Upper lobe of left lung (tissue), 6 donors: ENCODE data around the gene TCF7. TPM values are rescaled to one million over a fixed set of nuclear protein-coding genes. Genes with fewer than 3 reads are reported as not detected.

Experiments
- ATAC-seq, 2 donors: fragments of 200-7000 bp; cut with Tn5 transposase; one replicate each; pipeline ENCODE4 v1.9.1; 2022; ENCODE audit warnings: mild to moderate bottlenecking in 2 of 2, moderate library complexity in 2 of 2; ENCODE audit not compliant: low FRiP score in 2 of 2
- DNase-seq, 2 donors: peaks; one replicate each; pipeline ENCODE4 v3.0.0-alpha.2; 2019 to 2020
- H3K27ac ChIP-seq, 4 donors: fragments of 200-600 bp; sonication (generic); one replicate each; pipeline ENCODE4 v1.5.1; 2016 to 2019
- H3K27me3 ChIP-seq, 4 donors: fragments of 200-600 bp; sonication (generic); one replicate each; pipeline ENCODE4 v1.5.1; 2017 to 2019
- H3K36me3 ChIP-seq, 4 donors: fragments of 200-600 bp; sonication (generic); one replicate each; pipeline ENCODE4 v1.5.1; 2016 to 2019
- H3K4me1 ChIP-seq, 4 donors: fragments of 200-600 bp; sonication (generic); one replicate each; pipeline ENCODE4 v1.5.1; 2018 to 2019
- H3K4me3 ChIP-seq, 4 donors: fragments of 200-600 bp; sonication (generic); one replicate each; pipeline ENCODE4 v1.5.1; 2017 to 2019; ENCODE audit warnings: mild to moderate bottlenecking in 2 of 4, moderate library complexity in 1 of 4
- H3K9me3 ChIP-seq, 4 donors: fragments of 200-600 bp; sonication (generic); one replicate each; pipeline ENCODE4 v1.5.1; 2018 to 2019
- EP300 ChIP-seq, 4 donors: sonication (generic); formaldehyde crosslinking; IDR thresholded peaks; one replicate each; pipeline ENCODE4 v1.5.1; 2017; ENCODE audit warnings: antibody characterized with exemption in 4 of 4, control low read depth in 2 of 4
- POLR2A ChIP-seq, 4 donors: fragments of 450-650 bp; IDR thresholded peaks; one replicate each; pipeline ENCODE4 v1.5.1; 2016 to 2017; ENCODE audit warnings: antibody characterized with exemption in 4 of 4, mild to moderate bottlenecking in 2 of 4
- POLR2AphosphoS5 ChIP-seq, 2 donors: sonication (generic); formaldehyde crosslinking; IDR thresholded peaks; one replicate each; pipeline ENCODE4 v1.5.1; 2017; ENCODE audit warnings: antibody characterized with exemption in 2 of 2
- WGBS, 2 donors: methylation state at CpG; one replicate each; pipeline ENCODE4 v1.1.5; 2017 to 2018; 5-methylcytosine and 5-hydroxymethylcytosine counted together
- total RNA-seq, 6 donors: library from RNA; depleted of rRNA in 4 of 6; stranded (reverse); fragments of >200 nt in 4 of 6; gene quantifications; one replicate each; pipeline versions ENCODE4 v1.1.0 to v1.2.1, GENCODE V29; 2016 to 2021
- TF ChIP-seq, protein P1 (sequence below), 6 experiments: fragments of 450-650 bp in 4 of 6; fragments of 200-600 bp in 2 of 6; sonication (generic) in 2 of 6; IDR thresholded peaks; one replicate each; pipeline ENCODE4 v1.5.1; 2016 to 2019; ENCODE audit warnings: antibody characterized with exemption in 6 of 6
- donor health status: DM: no; HTN: no; CAD: no; lungs with moderate emphysema.
- donor health status: DM: no; HTN: yes; CAD: no; lungs with severe emphysema.

The TCF7 gene
- total RNA-seq, 6 donors from 2014 or later: 3.5 to 7.4 (median 5.8) TPM

DNA sequence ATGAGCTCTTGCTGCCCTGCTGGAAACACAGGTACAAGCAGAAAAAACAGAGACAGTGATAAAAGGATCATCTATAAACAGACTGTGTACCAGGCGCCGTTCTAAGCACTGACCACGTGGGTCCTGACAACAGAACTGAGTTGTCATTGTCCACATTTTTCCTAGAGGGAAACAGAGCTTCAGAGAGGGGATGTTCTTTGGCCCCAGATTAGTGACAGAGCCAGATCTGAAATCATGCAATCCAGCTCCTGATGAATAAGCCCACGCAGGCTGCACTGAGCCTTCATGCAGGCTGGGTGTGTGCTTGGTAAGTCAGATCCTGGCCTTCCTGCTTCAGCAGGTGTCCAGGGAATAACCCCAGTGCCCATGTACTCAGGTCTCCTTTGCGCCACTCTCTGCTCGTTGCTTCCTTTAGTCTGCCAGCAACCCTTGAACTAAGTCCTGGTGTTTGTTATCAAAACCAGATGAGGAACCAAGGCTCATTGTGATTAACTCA, 22.8 kb upstream of the TCF7 start:
- no peaks in the 10 kb centered on the region for H3K27me3 ChIP-seq
- no peaks in the 10 kb centered on the region for H3K4me1 ChIP-seq
- H3K9me3 ChIP-seq: no peaks in the 10 kb centered on the region
- WGBS, 2 donors: 69 to 78% methylated on average over 5 to 6 of the region's 6 CpGs
- H3K36me3 ChIP-seq: no peaks in the 10 kb centered on the region
- no peak overlapping the region for H3K4me3 ChIP-seq
- no peak overlapping the region for H3K27ac ChIP-seq
- no peak for DNase-seq
- no peak for ATAC-seq
- TF ChIP-seq POLR2A (IDR thresholded peaks at IDR 0.05) (no peak), EP300 (IDR thresholded peaks at IDR 0.05) (no peak), POLR2AphosphoS5 (IDR thresholded peaks at IDR 0.05) (no peak)
- TF ChIP-seq, protein P1, sequence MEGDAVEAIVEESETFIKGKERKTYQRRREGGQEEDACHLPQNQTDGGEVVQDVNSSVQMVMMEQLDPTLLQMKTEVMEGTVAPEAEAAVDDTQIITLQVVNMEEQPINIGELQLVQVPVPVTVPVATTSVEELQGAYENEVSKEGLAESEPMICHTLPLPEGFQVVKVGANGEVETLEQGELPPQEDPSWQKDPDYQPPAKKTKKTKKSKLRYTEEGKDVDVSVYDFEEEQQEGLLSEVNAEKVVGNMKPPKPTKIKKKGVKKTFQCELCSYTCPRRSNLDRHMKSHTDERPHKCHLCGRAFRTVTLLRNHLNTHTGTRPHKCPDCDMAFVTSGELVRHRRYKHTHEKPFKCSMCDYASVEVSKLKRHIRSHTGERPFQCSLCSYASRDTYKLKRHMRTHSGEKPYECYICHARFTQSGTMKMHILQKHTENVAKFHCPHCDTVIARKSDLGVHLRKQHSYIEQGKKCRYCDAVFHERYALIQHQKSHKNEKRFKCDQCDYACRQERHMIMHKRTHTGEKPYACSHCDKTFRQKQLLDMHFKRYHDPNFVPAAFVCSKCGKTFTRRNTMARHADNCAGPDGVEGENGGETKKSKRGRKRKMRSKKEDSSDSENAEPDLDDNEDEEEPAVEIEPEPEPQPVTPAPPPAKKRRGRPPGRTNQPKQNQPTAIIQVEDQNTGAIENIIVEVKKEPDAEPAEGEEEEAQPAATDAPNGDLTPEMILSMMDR (IDR thresholded peaks at IDR 0.05): no peak

DNA sequence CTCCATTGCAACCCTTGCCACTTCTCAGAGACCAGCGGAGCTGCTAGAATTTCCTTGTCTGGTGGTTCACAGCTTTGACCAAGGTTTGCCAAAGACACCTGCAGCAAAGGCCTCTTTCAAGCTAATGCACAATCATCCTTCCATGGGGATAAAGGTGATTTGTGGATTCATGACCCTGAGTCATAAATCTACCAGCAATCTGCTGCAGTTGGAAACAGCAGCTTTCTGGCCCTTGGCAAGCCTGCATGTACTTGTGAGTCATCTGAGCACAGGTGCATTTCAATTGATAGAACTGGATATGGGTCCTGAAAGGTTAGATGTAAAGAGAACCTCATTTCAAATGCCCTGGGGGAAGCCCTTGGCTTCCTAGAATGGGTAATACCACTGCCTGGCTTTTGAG, 21.6 kb upstream of the TCF7 start:
- Histone ChIP-seq H3K36me3 (no peaks in the 10 kb centered on the region), H3K27me3 (no peaks in the 10 kb centered on the region), H3K4me3 (no peak overlapping the region), H3K27ac (no peak overlapping the region), H3K4me1 (no peaks in the 10 kb centered on the region), H3K9me3 (no peaks in the 10 kb centered on the region)
- no peak for DNase-seq
- TF ChIP-seq, protein P1 (IDR thresholded peaks at IDR 0.05): no peak
- TF ChIP-seq EP300 (IDR thresholded peaks at IDR 0.05) (no peak), POLR2AphosphoS5 (IDR thresholded peaks at IDR 0.05) (no peak), POLR2A (IDR thresholded peaks at IDR 0.05) (no peak)
- ATAC-seq: no peak
- WGBS, 2 donors: 0 to 100% methylated on average over 1 of the region's 1 CpG

DNA sequence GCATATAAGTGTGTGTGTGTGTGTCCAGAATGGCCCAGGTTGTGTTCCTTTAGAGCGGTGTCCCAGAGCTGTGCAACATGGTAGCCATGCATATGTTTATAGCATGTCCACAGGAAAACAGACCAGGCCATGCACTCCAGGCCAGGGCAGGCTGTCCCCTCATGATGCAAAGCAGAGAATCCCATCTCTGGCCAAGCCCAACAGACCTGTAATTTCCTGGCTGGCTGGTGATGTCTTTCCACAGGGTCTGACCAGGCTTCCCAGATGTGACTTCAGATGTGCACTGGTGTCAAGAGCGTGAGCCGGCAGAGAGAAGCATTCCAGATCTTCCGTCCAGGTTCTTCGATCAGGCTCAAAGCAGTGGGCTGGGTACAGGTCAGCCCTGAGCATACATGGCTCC, 21.1 kb upstream of the TCF7 start:
- Histone ChIP-seq H3K36me3 (no peaks in the 10 kb centered on the region), H3K27me3 (no peaks in the 10 kb centered on the region), H3K9me3 (no peaks in the 10 kb centered on the region), H3K27ac (no peak overlapping the region), H3K4me1 (no peaks in the 10 kb centered on the region), H3K4me3 (no peak overlapping the region)
- ATAC-seq: no peak
- WGBS, 2 donors: 90 to 97% methylated on average over 5 of the region's 5 CpGs
- TF ChIP-seq, protein P1 (IDR thresholded peaks at IDR 0.05): no peak
- TF ChIP-seq POLR2AphosphoS5 (IDR thresholded peaks at IDR 0.05) (no peak), EP300 (IDR thresholded peaks at IDR 0.05) (no peak)
- DNase-seq: no peak

DNA sequence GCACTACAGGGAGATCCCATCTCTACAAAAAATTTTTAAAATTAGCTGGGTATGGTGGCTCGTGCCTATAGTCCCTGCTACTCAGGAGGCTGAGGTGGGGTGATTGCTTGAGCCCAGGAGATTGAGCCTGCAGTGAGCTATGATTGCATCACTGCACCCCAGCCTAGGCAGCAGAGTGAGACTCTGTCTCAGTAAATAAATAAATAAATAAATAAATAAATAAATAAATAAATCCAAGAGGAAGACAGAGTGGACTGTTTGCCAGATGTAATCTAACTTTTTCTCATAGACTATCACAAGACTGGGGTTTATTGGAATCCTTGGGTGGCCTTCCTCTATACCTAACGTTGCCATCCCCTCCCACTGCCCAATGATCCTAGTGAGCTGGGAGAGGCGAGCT, 19.2 kb upstream of the TCF7 start:
- no peak for ATAC-seq
- TF ChIP-seq POLR2A (IDR thresholded peaks at IDR 0.05): no peak
- TF ChIP-seq, protein P1 (IDR thresholded peaks at IDR 0.05): no peak
- no peak for TF ChIP-seq EP300 (IDR thresholded peaks at IDR 0.05)
- TF ChIP-seq POLR2AphosphoS5 (IDR thresholded peaks at IDR 0.05): no peak
- DNase-seq: no peak
- Histone ChIP-seq H3K4me1 (peaks cover 0 to 7% (median under 1%) of the 10 kb centered on the region in 4 donors), H3K27me3 (no peaks in the 10 kb centered on the region), H3K27ac (no peak overlapping the region), H3K36me3 (no peaks in the 10 kb centered on the region), H3K4me3 (no peak overlapping the region), H3K9me3 (no peaks in the 10 kb centered on the region)
- WGBS, 2 donors: 79 to 82% methylated on average over 3 of the region's 3 CpGs

DNA sequence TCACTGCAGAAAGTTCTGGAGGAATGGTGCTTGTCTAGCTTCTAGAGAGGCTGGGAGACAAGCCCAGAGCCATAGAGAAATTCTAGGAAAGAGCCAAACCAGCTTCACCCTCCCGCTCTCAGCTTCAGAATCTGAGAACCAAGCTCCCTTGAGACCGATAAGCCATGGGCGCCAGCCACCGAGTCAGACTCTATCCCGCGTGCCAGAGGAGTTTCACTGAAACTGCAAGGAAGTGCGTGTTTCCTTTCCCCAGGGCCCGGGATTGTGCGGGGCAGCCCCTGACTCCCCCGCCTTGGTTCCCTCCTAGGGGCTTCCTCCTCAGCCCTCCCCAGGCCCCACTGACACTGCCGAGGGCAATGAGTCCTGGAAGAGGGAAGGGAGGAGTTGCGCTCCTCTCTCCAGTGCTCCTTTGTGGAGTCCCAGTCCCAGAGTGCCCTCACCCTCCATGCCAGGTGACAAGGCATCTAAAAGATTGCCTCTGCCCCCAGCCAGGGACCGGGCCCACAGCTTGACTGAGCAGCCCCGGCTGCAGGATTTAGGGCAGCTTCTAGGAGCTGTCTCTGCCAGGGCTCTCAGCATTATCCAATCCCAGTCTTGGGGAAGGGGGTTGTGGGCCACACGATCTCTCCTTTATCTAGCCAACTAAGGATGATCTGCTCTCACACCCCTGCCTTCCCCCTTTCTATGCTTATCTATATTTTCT, 18.4 kb upstream of the TCF7 start:
- no peak for ATAC-seq
- Histone ChIP-seq H3K27ac (no peak overlapping the region), H3K36me3 (no peaks in the 10 kb centered on the region), H3K4me1 (peaks cover 0 to 7% (median 3%) of the 10 kb centered on the region in 4 donors), H3K27me3 (no peaks in the 10 kb centered on the region), H3K4me3 (no peak overlapping the region), H3K9me3 (no peaks in the 10 kb centered on the region)
- 62 to 65% methylated on average over 15 of the region's 15 CpGs for WGBS, 2 donors
- TF ChIP-seq, protein P1 (IDR thresholded peaks at IDR 0.05): no peak
- TF ChIP-seq POLR2A (IDR thresholded peaks at IDR 0.05): no peak
- TF ChIP-seq EP300 (IDR thresholded peaks at IDR 0.05): no peak
- TF ChIP-seq POLR2AphosphoS5 (IDR thresholded peaks at IDR 0.05): no peak
- DNase-seq: no peak
